GM21786 (cell line): ENCODE measurements around the gene KCTD1.

ENCODE experiments used
- ATAC-seq: cut with Tn5 transposase; IDR thresholded peaks from one replicate; pipeline ENCODE4 v1.9.1; 2021; ENCODE audit not compliant: unreplicated experiment

The KCTD1 gene

GRCh38 chr18:26483633-26484032, 64.7 kb downstream of the KCTD1 start:
- no peak for ATAC-seq

- no peak for ATAC-seq
Measured at GRCh38 chr18:26482569-26482968, 65.8 kb downstream of the KCTD1 start.

- ATAC-seq: no peak
Measured at GRCh38 chr18:26480897-26481795, 67.2 kb downstream of the KCTD1 start.

DNA sequence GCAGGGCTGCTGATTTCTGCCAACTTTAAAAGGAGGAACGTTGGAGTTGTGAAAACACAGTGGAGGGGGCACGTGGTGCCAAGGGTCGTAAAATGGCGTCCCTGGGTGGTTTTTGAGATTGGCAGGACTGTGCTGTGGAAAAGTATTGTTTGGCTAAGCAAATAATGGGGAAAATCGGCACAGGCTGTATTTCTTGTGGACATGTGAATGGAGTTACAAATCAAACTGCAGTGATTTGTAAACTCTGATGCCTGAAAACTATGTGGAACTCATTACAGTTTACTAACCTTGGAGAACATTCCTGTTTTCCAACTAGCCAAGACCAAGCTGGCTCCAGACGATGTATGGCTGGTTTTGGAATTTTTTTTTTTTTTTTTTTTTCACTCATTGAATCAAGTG, 68.7 kb downstream of the KCTD1 start:
- no peak for ATAC-seq

DNA sequence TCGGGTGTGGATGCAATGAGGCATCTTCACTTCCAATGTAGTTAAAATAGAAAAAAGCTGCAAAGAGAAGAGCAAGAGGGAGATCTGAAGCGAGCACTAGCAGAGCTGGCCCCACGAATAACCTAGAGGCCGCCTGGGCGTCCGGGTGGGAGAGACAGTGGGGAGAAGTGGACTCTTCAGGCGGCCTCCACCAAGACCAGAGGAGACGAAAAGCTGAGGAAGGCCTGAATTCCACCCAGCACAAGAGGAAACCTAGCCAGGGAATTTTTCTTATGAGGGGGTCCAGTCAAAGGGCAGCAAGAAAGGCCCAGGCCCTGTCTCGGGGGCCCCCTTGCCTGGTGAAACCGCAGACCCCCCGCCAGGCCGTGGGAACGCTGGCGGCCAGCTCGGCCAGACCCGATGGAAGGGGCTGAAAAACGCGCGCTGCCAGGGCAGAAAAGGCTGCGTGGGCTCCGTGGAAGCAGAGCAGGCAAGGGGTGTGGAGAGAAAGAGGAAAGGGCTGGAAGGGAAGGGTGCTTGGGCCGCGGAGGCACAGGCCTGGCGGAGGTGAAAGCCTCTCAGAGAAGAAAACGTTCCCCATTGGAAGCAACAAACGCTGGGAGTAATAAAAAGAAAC, 69.2 kb downstream of the KCTD1 start:
- no peak for ATAC-seq

GRCh38 chr18:26477828-26478466, 70.4 kb downstream of the KCTD1 start:
- no peak for ATAC-seq

DNA sequence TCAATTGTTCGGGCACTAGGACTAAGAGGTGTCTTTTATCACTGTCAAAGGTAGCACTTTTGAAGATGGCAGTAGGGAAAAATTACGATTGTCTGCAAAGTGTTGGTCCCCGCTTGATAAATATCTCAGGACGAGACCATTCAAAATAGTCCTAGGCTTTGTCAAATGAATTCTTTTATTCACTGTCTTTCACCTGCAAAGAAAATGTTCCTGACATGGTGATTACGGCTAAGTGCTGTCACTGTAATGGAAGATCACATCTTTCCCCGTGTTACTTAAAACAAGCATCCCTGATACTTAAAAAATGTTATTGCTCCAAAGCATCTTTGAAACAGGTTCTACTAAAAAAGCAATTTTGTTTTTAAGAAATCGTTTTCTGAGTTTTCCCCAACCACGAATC, 71.7 kb downstream of the KCTD1 start:
- ATAC-seq: no peak

GRCh38 chr18:26474542-26474941, 73.8 kb downstream of the KCTD1 start:
- ATAC-seq: no peak

GRCh38 chr18:26473672-26474071, 74.7 kb downstream of the KCTD1 start:
- ATAC-seq: no peak

- ATAC-seq: no peak
Measured at GRCh38 chr18:26471826-26472225, 76.5 kb downstream of the KCTD1 start.

DNA sequence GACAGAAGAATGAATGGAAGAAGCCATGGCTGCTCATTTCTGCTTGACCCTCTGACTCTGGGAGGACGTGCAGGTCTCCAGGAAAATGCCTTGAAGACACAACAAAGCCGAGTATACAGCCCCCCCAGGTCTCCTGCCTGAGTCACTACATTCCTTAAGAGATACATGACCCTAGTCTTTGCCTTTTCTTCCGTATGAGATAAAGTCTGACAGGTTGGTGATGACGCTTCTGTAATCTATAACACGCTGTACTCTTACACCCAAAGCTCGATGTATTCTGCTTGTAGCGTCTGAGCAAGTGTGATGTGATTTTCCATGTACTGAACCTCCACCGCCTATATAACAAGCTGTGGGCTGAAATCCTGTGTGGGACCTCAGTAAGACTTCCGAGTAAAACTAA, 77.3 kb downstream of the KCTD1 start:
- ATAC-seq: no peak

DNA sequence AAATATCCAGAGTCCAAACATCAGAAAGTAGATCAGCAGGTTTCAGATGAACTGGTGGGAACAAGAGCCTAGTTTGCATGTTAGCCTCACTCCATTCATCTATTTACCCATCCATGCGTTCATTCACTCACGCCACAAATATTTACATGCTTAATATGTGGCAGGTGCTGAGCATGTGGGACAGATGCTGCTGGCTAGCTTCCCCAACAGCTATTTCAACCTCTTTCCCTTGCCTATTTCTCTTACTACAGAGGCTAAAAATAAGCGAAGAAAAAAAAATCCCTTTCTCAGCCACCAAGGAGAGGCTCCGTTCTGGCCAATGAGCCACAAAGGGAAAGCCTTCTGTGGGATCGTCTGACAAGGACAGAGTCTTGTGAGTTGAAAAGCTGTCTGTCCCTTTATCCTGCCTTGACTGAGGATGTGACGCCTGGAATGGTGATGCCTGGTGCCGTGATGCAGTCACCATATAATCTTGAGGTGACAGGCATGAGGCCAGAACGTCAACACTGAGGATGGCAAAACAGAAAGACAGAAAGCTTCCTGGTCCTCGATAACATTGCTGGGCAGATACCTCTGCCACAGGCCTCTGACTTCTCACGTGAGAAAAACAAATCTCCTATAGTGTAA, 78.2 kb downstream of the KCTD1 start:
- peak; percentile 87 for ATAC-seq

GRCh38 chr18:26468931-26469340, 79.4 kb downstream of the KCTD1 start:
- ATAC-seq: peak; percentile 53

DNA sequence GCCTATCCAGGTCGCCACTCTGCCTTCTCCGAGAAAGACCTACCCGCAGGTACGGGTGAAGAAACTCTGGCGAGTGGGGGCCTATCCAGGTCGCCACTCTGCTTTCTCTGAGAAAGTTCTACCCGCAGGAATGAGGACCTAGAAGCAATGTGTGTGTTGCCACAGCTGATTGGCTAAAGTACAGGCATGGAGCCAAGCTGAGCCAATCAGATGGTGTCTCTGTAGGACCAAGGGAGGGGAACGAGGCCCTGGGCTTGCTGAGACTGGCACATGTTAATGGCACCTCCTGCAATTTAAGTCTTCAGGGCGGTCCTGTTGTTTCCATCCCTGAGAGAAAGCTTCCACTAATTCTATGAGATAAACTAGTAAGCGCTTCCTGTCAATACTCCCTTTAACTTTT, 82.3 kb downstream of the KCTD1 start:
- no peak for ATAC-seq

GRCh38 chr18:26465431-26465830, 82.9 kb downstream of the KCTD1 start:
- ATAC-seq: no peak

- no peak for ATAC-seq
Measured at GRCh38 chr18:26464128-26465011, 84.0 kb downstream of the KCTD1 start.

DNA sequence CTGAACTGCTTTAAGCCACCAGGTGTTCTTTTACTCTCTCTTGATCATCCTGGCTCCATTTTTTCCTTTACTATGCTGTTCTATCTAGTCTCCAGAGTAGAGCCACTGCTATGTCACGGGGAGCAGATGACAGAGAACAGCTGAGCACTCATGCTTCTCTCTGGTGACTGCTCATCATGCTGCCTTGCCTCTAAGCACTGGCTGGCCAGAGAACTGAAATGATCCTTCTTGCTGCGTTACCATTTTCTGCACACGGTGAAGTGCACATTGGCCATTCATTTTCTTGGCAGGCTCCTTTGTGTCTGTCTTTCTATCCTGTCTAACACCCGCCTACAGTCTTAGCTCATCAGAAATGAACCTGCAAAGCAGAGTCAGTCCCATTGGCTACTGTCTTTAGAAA, 86.0 kb downstream of the KCTD1 start:
- no peak for ATAC-seq

DNA sequence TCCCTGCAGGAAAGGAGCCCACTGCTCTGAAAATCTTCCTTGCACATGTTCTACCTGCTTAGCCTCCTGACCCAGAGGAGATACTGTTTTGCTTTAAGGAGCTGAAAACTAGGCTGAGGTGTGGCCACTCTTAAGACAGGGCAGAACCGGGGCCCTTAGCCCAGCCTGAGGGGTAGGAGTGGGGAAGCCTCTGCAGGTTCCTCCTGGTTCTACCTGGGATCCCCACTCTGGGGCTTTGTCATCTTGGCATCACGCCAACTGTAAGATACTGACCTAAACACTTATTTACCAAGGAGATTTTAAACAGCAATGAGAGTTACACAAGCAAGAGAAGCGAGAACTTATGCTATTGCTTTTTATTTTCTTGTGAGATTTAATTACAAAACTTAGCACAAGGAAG, 86.9 kb downstream of the KCTD1 start:
- no peak for ATAC-seq

DNA sequence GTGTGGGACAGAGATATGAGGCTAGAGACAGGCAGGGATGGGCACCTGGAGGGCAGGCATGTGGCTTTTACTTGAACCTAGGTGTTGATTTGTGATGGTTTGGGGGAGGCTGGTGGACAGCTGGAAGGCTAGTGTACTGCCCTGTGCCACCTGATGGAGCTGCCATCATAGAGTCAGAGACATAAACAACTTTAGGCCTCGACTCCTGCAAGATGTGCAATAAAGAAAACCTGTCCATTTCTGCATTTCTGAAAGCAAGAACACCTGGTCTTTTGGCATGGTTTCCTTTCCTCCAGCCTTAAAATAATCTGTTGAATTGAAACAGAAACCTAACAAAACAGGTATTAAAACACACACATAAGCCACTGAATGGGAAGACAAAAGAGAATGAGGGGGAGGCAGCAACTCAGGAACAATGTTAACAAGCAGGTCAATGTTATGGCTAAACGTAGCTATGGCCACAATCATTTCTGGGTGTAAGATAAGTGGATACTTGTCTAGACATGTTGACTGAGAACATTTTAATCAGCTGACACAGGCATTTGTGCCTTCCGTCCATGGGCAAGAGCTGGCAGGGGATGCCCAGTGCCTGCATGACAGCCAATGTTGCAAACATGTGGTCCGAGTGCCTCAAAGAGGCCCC, 87.8 kb downstream of the KCTD1 start:
- ATAC-seq: peak; percentile 77

- no peak for ATAC-seq
Measured at GRCh38 chr18:26459884-26460283, 88.5 kb downstream of the KCTD1 start.
